ENCODE results near the gene GPR55.

The GPR55 gene

GRCh38 chr2:230934231-230935129, 9.4 kb upstream of the GPR55 start:
- no peak for DNase-seq (ENCODE audit: low read depth, low spot score)

GRCh38 chr2:230933521-230934180, 8.6 kb upstream of the GPR55 start:
- no peak for DNase-seq (ENCODE audit: low read depth, low spot score)

GRCh38 chr2:230932556-230933511, 7.8 kb upstream of the GPR55 start:
- no peak for DNase-seq (ENCODE audit: low read depth, low spot score)

GRCh38 chr2:230931556-230932231, 6.7 kb upstream of the GPR55 start:
- DNase-seq (ENCODE audit: low read depth, low spot score): no peak

GRCh38 chr2:230930928-230931555, 6.0 kb upstream of the GPR55 start:
- DNase-seq (ENCODE audit: low read depth, low spot score): no peak

- no peak for DNase-seq (ENCODE audit: low read depth, low spot score)
Measured at GRCh38 chr2:230930149-230930780, 5.2 kb upstream of the GPR55 start.

- no peak for DNase-seq (ENCODE audit: low read depth, low spot score)
Measured at GRCh38 chr2:230929381-230930148, 4.5 kb upstream of the GPR55 start.

- DNase-seq (ENCODE audit: low read depth, low spot score): no peak
Measured at GRCh38 chr2:230928701-230929380, 3.8 kb upstream of the GPR55 start.

GRCh38 chr2:230927711-230928341, 2.8 kb upstream of the GPR55 start:
- no peak for DNase-seq (ENCODE audit: low read depth, low spot score)

- no peak for DNase-seq (ENCODE audit: low read depth, low spot score)
Measured at GRCh38 chr2:230925879-230926765, 1.1 kb upstream of the GPR55 start.

GRCh38 chr2:230925443-230925878, 419 bp upstream of the GPR55 start:
- no peak for DNase-seq (ENCODE audit: low read depth, low spot score)

- no peak for DNase-seq (ENCODE audit: low read depth, low spot score)
Measured at GRCh38 chr2:230924092-230924469, 961 bp downstream of the GPR55 start.

- no peak for DNase-seq (ENCODE audit: low read depth, low spot score)
Measured at GRCh38 chr2:230922951-230923717, 1.9 kb downstream of the GPR55 start.

GRCh38 chr2:230921806-230922595, 3.0 kb downstream of the GPR55 start:
- no peak for DNase-seq (ENCODE audit: low read depth, low spot score)

GRCh38 chr2:230920167-230920566, 4.9 kb downstream of the GPR55 start:
- no peak for DNase-seq (ENCODE audit: low read depth, low spot score)

- DNase-seq (ENCODE audit: low read depth, low spot score): no peak
Measured at GRCh38 chr2:230919681-230920080, 5.4 kb downstream of the GPR55 start.

Measured in iPS DF 19.7 (cell line).